Gastroesophageal sphincter (tissue), 3 donors: ENCODE measurements around the gene ALDH1L1.

Experiments used
- EP300 ChIP-seq: sonication (generic); formaldehyde crosslinking; IDR thresholded peaks from one replicate; pipeline ENCODE4 v1.6.1; 2017; ENCODE audit warnings: antibody characterized with exemption, mild to moderate bottlenecking
- POLR2A ChIP-seq, 2 donors: fragments of 450-650 bp; IDR thresholded peaks; one replicate each; pipeline ENCODE4 v1.6.1; 2017; ENCODE audit warnings: antibody characterized with exemption in 2 of 2, mild to moderate bottlenecking in 2 of 2, moderate library complexity in 1 of 2
- TF ChIP-seq, protein P1 (sequence below), 4 experiments: fragments of 200-600 bp in 2 of 4; fragments of 450-650 bp in 2 of 4; sonication (generic) in 1 of 4; IDR thresholded peaks; one replicate each; pipeline ENCODE4 v1.5.1; 2017 to 2019; ENCODE audit warnings: antibody characterized with exemption in 4 of 4, mild to moderate bottlenecking in 2 of 4, moderate library complexity in 2 of 4

DNA sequence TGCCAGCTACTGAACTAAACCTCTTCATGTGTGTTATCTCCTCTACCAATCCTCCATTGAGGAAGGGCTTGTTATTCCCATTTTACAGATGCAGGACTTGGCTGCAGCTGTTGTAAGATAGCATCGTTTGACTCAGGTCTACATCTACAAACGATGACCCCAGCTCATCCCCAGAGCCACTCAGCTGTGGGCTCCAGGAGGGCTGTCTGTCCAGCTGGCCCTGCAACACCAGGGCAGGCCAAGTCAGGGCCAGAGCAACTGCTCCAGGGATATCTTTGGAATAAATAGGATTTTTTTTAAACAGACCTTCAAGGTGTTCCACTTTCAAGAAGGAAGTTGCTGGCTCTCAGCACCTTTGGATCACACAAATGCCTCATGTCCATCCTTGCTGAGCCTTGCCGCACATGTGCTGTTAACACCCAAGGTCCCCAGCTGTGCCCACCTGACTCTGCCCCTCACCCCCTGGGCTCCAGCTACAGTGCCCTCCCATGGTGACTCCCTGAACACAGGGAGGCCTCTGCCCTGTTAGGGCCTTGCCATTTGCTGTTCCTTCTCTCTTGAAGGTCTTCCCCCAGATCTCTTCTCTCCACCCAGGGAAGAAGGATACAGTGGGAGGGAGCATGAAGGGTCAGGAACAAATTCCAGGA, 31.0 kb downstream of the ALDH1L1 start:
- TF ChIP-seq, protein P1, sequence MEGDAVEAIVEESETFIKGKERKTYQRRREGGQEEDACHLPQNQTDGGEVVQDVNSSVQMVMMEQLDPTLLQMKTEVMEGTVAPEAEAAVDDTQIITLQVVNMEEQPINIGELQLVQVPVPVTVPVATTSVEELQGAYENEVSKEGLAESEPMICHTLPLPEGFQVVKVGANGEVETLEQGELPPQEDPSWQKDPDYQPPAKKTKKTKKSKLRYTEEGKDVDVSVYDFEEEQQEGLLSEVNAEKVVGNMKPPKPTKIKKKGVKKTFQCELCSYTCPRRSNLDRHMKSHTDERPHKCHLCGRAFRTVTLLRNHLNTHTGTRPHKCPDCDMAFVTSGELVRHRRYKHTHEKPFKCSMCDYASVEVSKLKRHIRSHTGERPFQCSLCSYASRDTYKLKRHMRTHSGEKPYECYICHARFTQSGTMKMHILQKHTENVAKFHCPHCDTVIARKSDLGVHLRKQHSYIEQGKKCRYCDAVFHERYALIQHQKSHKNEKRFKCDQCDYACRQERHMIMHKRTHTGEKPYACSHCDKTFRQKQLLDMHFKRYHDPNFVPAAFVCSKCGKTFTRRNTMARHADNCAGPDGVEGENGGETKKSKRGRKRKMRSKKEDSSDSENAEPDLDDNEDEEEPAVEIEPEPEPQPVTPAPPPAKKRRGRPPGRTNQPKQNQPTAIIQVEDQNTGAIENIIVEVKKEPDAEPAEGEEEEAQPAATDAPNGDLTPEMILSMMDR (IDR thresholded peaks at IDR 0.05) = no peak
- TF ChIP-seq POLR2A (IDR thresholded peaks at IDR 0.05) (no peak), EP300 (no peak)
